GM21526 (cell line): Measurements from ENCODE around the gene OR1B1.
"Not testable (repeated sequence)": the region's sequence is repeated elsewhere in the genome, so short reads cannot be mapped to it uniquely, and the experiment has no call there.

ENCODE experiments used
- ATAC-seq: cut with Tn5 transposase; IDR thresholded peaks from one replicate; pipeline ENCODE4 v1.9.1; 2021; ENCODE audit warnings: moderate library complexity; ENCODE audit not compliant: unreplicated experiment, low FRiP score

Gene OR1B1

GRCh38 chr9:122657527-122657926, at the start of gene OR1B1:
Gene OR1B1, minus strand, starts transcription at chr9:122657627.
- no peak for ATAC-seq

GRCh38 chr9:122695696-122696095, 38.3 kb upstream of the OR1B1 start:
- ATAC-seq, result no peak

- ATAC-seq, result no peak
Measured at GRCh38 chr9:122684851-122685250, 27.4 kb upstream of the OR1B1 start.

GRCh38 chr9:122672481-122672880, 15.1 kb upstream of the OR1B1 start:
- ATAC-seq, result no peak

GRCh38 chr9:122661416-122661815, 4.0 kb upstream of the OR1B1 start, which contains the start of gene OR1L1:
Gene OR1L1, plus strand, starts transcription at chr9:122661716. Its CDS starts 0 bp downstream, at chr9:122661716.
- no peak for ATAC-seq

- no peak for ATAC-seq
Measured at GRCh38 chr9:122656378-122656777, 1.0 kb downstream of the OR1B1 start.

GRCh38 chr9:122642226-122642625, 15.2 kb downstream of the OR1B1 start:
- no peak for ATAC-seq

GRCh38 chr9:122619996-122620395, 37.4 kb downstream of the OR1B1 start:
- no peak for ATAC-seq

- no peak for ATAC-seq
Measured at GRCh38 chr9:122614362-122614761, 43.1 kb downstream of the OR1B1 start, which contains the start of gene OR1Q1. Gene OR1Q1, plus strand, starts transcription at chr9:122614738. Its CDS starts 0 bp downstream, at chr9:122614738.

- ATAC-seq, result no peak
Measured at GRCh38 chr9:122609804-122610203, 47.6 kb downstream of the OR1B1 start.

- no peak for ATAC-seq
Measured at GRCh38 chr9:122606587-122606986, 50.8 kb downstream of the OR1B1 start.

- no peak for ATAC-seq
Measured at GRCh38 chr9:122605691-122606090, 51.7 kb downstream of the OR1B1 start.

GRCh38 chr9:122583284-122583683, 74.1 kb downstream of the OR1B1 start, which contains the start of gene OR1L8:
Gene OR1L8, minus strand, starts transcription at chr9:122583384. Its CDS starts 14,907 bp downstream, at chr9:122568477.
- ATAC-seq, result not testable (repeated sequence)

- ATAC-seq, result no peak
Measured at GRCh38 chr9:122580360-122580759, 77.1 kb downstream of the OR1B1 start.

- no peak for ATAC-seq
Measured at GRCh38 chr9:122579874-122580273, 77.6 kb downstream of the OR1B1 start.
